Muscle of leg (tissue), 16 donors: ENCODE measurements around the gene KHDRBS1. TPM values are rescaled to one million over a fixed set of nuclear protein-coding genes. Genes with fewer than 3 reads are reported as not detected.

ENCODE experiments used
- DNase-seq: peaks from one replicate; pipeline ENCODE4 v3.0.0; 2013
- H3K27ac ChIP-seq: one replicate; pipeline ENCODE4 v1.5.1; 2013; ENCODE audit warnings: mild to moderate bottlenecking, low read length, control low read depth
- H3K27me3 ChIP-seq: one replicate; pipeline ENCODE4 v1.6.1; 2013; ENCODE audit warnings: low read length; ENCODE audit not compliant: control insufficient read depth, insufficient read depth
- H3K36me3 ChIP-seq: one replicate; pipeline ENCODE4 v1.6.1; 2013; ENCODE audit warnings: low read length; ENCODE audit not compliant: control insufficient read depth, insufficient read depth
- H3K4me1 ChIP-seq: one replicate; pipeline ENCODE4 v1.6.1; 2013; ENCODE audit warnings: low read length; ENCODE audit not compliant: control insufficient read depth, insufficient read depth
- H3K4me3 ChIP-seq: one replicate; pipeline ENCODE4 v1.5.1; 2013; ENCODE audit warnings: low read length, control low read depth
- H3K9me3 ChIP-seq: replicated peaks from 2 replicates; pipeline ENCODE4 v1.6.1; 2013; ENCODE audit warnings: low read depth, low read length; ENCODE audit not compliant: control insufficient read depth
- WGBS: methylation state at CpG from one replicate; pipeline ENCODE4 v1.1.5; 2013; ENCODE audit warnings: missing lambda C conversion rate; ENCODE audit not compliant: insufficient coverage; 5-methylcytosine and 5-hydroxymethylcytosine counted together
- long read RNA-seq, 11 donors: transcript quantifications; one replicate each; lab custom pipeline, GENCODE V29; 2026
- polyA plus RNA-seq, 8 donors: library from polyadenylated mRNA; unstranded; fragments of 120-200 nt; gene quantifications; one replicate each; pipeline versions ENCODE4 v1.2.1 to v1.2.3, GENCODE V29; 2013; ENCODE audit warnings: inconsistent platforms in 1 of 8, low replicate concordance in 1 of 8; ENCODE audit not compliant: insufficient read length in 8 of 8, insufficient read depth in 1 of 8
- total RNA-seq: library from RNA; stranded (reverse); fragments of 120-200 nt; gene quantifications from one replicate; pipeline ENCODE4 v1.2.4, GENCODE V29; 2013

Gene KHDRBS1, protein sequence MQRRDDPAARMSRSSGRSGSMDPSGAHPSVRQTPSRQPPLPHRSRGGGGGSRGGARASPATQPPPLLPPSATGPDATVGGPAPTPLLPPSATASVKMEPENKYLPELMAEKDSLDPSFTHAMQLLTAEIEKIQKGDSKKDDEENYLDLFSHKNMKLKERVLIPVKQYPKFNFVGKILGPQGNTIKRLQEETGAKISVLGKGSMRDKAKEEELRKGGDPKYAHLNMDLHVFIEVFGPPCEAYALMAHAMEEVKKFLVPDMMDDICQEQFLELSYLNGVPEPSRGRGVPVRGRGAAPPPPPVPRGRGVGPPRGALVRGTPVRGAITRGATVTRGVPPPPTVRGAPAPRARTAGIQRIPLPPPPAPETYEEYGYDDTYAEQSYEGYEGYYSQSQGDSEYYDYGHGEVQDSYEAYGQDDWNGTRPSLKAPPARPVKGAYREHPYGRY
- total RNA-seq (60.7 TPM), polyA plus RNA-seq (100 to 1,000 TPM; 125 to 173 (median 146) TPM)
- long read RNA-seq, donor 1, transcript KHDRBS1-202 (9 exons, 2,757 nt), result major isoform, 27 of 28 reads
- long read RNA-seq, donor 1, partial matches to known transcripts, result 0 of 28 reads
- long read RNA-seq, donor 1, other reads (novel, unspliced or antisense), result 0 of 28 reads
- long read RNA-seq, donor 2, partial matches to known transcripts, result 0 of 5 reads
- long read RNA-seq, donor 2, other reads (novel, unspliced or antisense), result 0 of 5 reads
- long read RNA-seq, donor 3, transcript KHDRBS1-202 (9 exons, 2,757 nt), result major isoform, 63 of 69 reads
- long read RNA-seq, donor 3, partial matches to known transcripts, result 0 of 69 reads
- long read RNA-seq, donor 3, other reads (novel, unspliced or antisense), result 0 of 69 reads
- long read RNA-seq, donor 4, transcript KHDRBS1-202 (9 exons, 2,757 nt), result major isoform, 38 of 39 reads
- long read RNA-seq, donor 4, partial matches to known transcripts, result 0 of 39 reads
- long read RNA-seq, donor 4, other reads (novel, unspliced or antisense), result 0 of 39 reads
- long read RNA-seq, donor 5, transcript KHDRBS1-202 (9 exons, 2,757 nt), result major isoform, 95 of 154 reads
- long read RNA-seq, donor 5, partial matches to known transcripts, result 51 of 154 reads
- long read RNA-seq, donor 5, other reads (novel, unspliced or antisense), result 0 of 154 reads
- long read RNA-seq, donor 6, transcript KHDRBS1-202 (9 exons, 2,757 nt), result major isoform, 59 of 68 reads
- long read RNA-seq, donor 6, partial matches to known transcripts, result 7 of 68 reads
- long read RNA-seq, donor 6, other reads (novel, unspliced or antisense), result 0 of 68 reads
- long read RNA-seq, donor 7, transcript KHDRBS1-202 (9 exons, 2,757 nt), result major isoform, 49 of 243 reads
- long read RNA-seq, donor 7, partial matches to known transcripts, result 193 of 243 reads
- long read RNA-seq, donor 7, other reads (novel, unspliced or antisense), result 0 of 243 reads
- long read RNA-seq, donor 8, transcript KHDRBS1-202 (9 exons, 2,757 nt), result major isoform, 23 of 25 reads
- long read RNA-seq, donor 8, partial matches to known transcripts, result 0 of 25 reads
- long read RNA-seq, donor 8, other reads (novel, unspliced or antisense), result 0 of 25 reads
- long read RNA-seq, donor 9, transcript KHDRBS1-202 (9 exons, 2,757 nt), result major isoform, 33 of 86 reads
- long read RNA-seq, donor 9, partial matches to known transcripts, result 50 of 86 reads
- long read RNA-seq, donor 9, other reads (novel, unspliced or antisense), result 0 of 86 reads
- long read RNA-seq, donor 10, transcript KHDRBS1-202 (9 exons, 2,757 nt), result major isoform, 58 of 265 reads
- long read RNA-seq, donor 10, partial matches to known transcripts, result 203 of 265 reads
- long read RNA-seq, donor 10, other reads (novel, unspliced or antisense), result 0 of 265 reads
- long read RNA-seq, donor 11, transcript KHDRBS1-202 (9 exons, 2,757 nt), result major isoform, 29 of 31 reads
- long read RNA-seq, donor 11, partial matches to known transcripts, result 0 of 31 reads
- long read RNA-seq, donor 11, other reads (novel, unspliced or antisense), result 0 of 31 reads

DNA sequence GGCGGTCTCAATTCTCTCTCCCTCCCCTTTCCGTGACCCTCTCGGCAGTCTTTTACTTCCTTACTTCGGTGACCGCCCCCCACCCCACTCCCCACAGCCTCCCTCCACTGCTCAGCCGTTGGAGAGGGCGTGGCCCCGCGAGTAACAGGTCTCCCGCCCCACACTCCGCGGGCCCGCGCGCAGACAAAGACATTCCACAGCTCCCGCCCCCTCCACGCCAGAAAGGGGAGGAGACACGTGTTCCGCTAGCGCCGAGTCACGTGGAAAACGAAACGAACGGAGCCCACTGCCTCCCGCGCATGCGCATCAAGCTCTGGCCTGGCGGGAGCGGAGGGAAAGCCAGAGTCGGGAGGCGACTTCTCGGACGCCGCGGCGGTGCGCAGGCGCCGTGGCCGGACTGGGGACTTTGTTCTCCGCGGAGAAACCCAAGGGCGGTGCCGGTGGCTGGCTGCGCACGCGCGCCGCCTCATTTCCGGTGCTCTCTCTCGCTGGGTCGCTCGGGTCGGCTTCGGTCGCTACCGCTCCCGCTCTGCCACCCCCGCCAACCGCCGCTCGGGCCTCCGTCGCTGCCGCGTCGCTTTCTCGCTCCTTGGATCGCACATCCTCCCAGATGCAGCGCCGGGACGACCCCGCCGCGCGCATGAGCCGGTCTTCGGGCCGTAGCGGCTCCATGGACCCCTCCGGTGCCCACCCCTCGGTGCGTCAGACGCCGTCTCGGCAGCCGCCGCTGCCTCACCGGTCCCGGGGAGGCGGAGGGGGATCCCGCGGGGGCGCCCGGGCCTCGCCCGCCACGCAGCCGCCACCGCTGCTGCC lies at the start of gene KHDRBS1:
Gene KHDRBS1 (plus strand): TSS at position 483 of the 813 bp plus-strand sequence. CDS start 128 bp downstream, at position 611.
- Histone ChIP-seq H3K27me3 (no peaks in the 10 kb centered on the region), H3K4me3 (peak within 1 kb of the TSS; percentile 99), H3K9me3 (no peaks in the 10 kb centered on the region), H3K36me3 (no peaks in the 10 kb centered on the region), H3K27ac (peak within 1 kb of the TSS; percentile 100), H3K4me1 (peaks cover 16% of the 10 kb centered on the region)
- peak; percentile 100 for DNase-seq
- WGBS, result under 1% methylated on average over 91 of the region's 101 CpGs

DNA sequence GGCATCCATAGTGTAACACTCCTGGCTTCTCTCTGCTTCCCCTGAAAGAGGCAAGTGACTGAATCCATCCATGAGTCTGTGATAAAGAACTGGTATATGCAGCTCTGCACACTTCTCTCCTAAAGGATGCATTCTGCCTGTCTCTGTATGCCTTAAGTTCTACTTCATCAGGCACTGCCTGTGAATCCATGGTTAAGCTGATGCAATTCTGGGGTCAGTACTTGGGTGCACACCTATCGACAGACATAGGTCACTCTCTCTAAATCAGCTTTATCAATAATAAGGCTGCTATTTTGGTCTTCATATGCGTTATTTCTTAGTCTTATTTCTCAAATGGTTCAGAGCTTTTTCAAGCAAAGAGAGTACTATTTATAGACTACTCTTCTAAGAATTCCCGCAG lies 42.8 kb upstream of the KHDRBS1 start:
- Histone ChIP-seq H3K4me1 (no peaks in the 10 kb centered on the region), H3K4me3 (no peak overlapping the region), H3K9me3 (no peaks in the 10 kb centered on the region), H3K27me3 (no peaks in the 10 kb centered on the region), H3K36me3 (no peaks in the 10 kb centered on the region), H3K27ac (no peak overlapping the region)
- no peak for DNase-seq
- WGBS, result no CpG with 5 or more reads among the region's 3 CpGs

DNA sequence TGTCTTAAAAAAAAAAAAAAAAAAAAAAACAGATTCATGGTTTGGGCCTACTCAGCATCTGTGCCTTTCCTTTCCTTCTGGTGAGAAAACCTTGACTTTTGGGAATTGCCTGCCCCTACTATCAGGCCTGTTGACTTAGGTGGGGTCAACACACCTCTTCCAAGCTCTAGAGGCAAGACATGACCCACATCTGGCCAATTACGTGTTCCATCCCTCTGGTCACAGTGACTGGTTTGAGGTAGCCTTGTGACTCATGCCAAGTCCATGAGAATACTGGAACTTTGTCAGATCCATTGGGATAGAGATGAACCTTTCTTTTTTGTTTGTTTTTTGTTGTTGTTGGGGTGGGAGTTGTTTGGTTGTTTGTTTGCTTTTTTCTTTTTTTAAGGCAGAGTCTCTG lies 37.3 kb upstream of the KHDRBS1 start:
- WGBS, result 83% methylated on average over 1 of the region's 1 CpG
- no peaks in the 10 kb centered on the region for H3K36me3 ChIP-seq

GRCh38 chr1:31977385-31978131 lies 36.1 kb upstream of the KHDRBS1 start:
- H3K4me3 ChIP-seq, result no peak overlapping the region
- H3K27ac ChIP-seq, result no peak overlapping the region
- peaks cover 11% of the 10 kb centered on the region for H3K4me1 ChIP-seq
- no peaks in the 10 kb centered on the region for H3K36me3 ChIP-seq
- no peaks in the 10 kb centered on the region for H3K27me3 ChIP-seq
- 49% methylated on average over 3 of the region's 6 CpGs for WGBS
- DNase-seq, result peak; percentile 48
- no peaks in the 10 kb centered on the region for H3K9me3 ChIP-seq

More for the DNA sequence above, 37.3 kb upstream of the KHDRBS1 start:
- no peak for DNase-seq
- H3K4me3 ChIP-seq, result no peak overlapping the region
- no peaks in the 10 kb centered on the region for H3K9me3 ChIP-seq
- H3K4me1 ChIP-seq, result peaks cover 9% of the 10 kb centered on the region
- H3K27ac ChIP-seq, result no peak overlapping the region
- no peaks in the 10 kb centered on the region for H3K27me3 ChIP-seq

DNA sequence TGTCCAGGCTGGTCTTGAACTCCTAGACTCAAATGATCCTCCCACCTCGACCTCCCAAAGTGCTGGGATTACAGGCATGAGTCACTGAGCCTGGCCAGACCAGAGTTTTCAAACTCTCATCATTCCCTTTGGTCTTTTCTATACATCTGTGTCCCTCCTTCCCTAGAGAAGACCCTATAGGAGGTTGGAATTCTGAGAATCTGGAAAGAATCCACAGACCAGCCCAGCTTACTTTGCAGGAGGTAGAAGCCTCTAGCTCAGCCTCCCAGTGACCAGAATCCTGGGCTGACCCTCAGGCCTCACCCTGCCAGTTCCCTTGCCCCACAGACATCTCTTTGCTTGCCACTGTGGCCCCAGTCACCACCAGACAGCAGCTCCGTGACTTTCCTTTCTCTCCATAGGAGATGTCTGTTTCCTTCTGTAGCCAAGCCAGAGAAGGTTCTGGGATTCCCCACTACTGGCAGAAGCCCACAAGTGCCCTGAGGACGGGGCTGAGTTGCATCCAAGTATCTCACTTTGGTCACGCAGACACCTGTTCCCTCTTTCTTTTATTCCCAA lies 34.7 kb upstream of the KHDRBS1 start:
- Histone ChIP-seq H3K27ac (no peak overlapping the region), H3K9me3 (no peaks in the 10 kb centered on the region), H3K27me3 (no peaks in the 10 kb centered on the region), H3K36me3 (no peaks in the 10 kb centered on the region), H3K4me1 (peaks cover 11% of the 10 kb centered on the region), H3K4me3 (no peak overlapping the region)
- WGBS, result 47% methylated on average over 3 of the region's 4 CpGs
- DNase-seq, result no peak

DNA sequence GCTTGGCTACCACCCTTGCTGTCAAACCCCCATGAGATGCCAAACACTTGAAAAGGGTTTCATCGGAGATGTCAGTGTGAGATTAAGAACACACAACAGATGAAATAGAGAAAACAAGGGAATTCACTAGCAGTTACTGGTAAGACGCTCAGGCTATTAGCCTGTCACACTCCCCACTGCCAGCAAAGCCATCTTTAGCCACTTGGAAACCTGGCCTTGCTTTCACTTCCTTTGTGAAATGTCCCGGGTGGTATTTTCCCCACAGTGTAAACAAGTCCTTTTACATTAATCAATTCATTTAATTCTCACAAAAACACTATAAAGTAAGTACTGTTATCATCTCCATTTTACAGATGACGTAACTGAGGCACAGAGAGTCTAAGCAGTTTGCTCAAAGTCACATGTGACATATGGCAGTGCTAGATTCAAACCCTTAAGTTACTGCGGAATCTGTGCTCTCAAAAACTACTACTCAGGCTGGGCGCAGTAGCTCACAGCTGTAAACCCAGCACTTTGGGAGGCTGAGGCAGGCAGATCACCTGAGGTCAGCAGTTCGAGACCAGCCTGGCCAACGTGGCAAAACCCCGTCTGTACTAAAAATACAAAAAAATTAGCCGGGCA lies 32.7 kb upstream of the KHDRBS1 start:
- Histone ChIP-seq H3K27ac (no peak overlapping the region), H3K4me1 (peaks cover 17% of the 10 kb centered on the region), H3K36me3 (no peaks in the 10 kb centered on the region), H3K9me3 (no peaks in the 10 kb centered on the region), H3K4me3 (no peak overlapping the region), H3K27me3 (no peaks in the 10 kb centered on the region)
- DNase-seq, result no peak
- WGBS, result 82% methylated on average over 9 of the region's 10 CpGs

DNA sequence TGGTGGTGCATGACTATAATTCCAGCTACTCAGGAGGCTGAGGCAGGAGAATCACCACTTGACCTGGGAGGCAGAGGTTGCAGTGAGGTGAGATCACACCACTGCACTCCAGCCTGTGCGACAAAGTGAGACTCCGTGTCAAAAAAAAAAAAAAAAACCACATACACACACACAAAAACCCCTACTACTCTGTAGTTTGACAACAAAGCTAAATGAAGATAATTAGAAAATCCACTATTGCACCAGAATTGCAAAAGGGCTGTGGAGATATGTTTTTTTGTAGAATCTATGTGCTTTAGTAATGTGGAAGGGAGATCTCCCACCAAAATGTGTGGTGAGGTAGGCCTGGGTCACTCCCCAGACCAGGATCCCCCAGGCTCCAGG lies 32.2 kb upstream of the KHDRBS1 start:
- no CpG with 5 or more reads among the region's 2 CpGs for WGBS
- no peaks in the 10 kb centered on the region for H3K27me3 ChIP-seq
- H3K27ac ChIP-seq, result no peak overlapping the region
- no peaks in the 10 kb centered on the region for H3K9me3 ChIP-seq
- no peak for DNase-seq
- no peak overlapping the region for H3K4me3 ChIP-seq
- H3K4me1 ChIP-seq, result peaks cover 17% of the 10 kb centered on the region
- H3K36me3 ChIP-seq, result no peaks in the 10 kb centered on the region
